SKM-1 (cell line): ENCODE results near the gene SHE.

Experiments used
- DNase-seq: peaks from one replicate; lab custom pipeline; 2025; ENCODE audit not compliant: unreplicated experiment; lab: John Stamatoyannopoulos, UW

The SHE gene

GRCh38 chr1:154453161-154453560 lies 49.1 kb downstream of the SHE start:
- DNase-seq: no peak

DNA sequence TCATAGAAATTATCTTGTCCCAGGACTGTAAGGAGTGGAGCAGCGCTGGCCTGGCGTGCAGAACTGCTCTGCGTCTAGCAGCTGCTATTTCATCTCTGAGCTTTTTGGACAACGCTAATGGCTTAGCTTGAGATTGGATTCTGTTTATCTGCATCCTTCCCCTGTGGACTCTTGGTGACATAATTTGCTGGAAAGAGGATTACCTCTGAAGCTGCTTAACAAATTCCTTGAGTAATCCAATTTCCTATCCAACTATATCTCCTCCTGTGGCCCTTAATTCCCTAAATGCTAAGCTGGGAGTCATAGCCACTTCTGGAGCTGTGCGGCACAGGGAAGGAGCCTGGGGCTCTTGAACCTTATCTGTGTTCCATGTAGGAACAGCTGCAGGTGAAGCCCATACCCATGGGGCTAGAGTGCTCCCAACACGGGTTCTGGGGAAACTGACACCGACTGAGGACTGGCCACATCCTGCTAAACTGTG lies 53.8 kb downstream of the SHE start:
- no peak for DNase-seq

DNA sequence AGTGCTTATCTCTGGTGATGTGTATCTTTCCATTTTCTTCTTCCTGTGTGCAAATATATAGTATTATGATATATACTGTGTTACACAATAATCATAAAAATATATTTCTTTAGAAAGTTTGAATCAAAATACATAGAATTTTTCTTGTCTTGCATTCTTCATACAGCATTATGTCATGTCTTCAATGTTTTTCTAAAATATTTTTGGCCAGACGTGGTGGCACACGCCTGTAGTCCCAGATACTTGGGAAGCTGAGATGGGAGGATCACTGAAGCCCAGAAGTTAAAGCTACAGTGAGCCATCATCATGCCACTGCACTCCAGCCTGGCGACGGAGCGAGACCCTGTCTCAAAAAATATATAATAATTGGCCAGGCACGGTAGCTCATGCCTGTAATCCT lies 55.4 kb downstream of the SHE start:
- DNase-seq: no peak

DNA sequence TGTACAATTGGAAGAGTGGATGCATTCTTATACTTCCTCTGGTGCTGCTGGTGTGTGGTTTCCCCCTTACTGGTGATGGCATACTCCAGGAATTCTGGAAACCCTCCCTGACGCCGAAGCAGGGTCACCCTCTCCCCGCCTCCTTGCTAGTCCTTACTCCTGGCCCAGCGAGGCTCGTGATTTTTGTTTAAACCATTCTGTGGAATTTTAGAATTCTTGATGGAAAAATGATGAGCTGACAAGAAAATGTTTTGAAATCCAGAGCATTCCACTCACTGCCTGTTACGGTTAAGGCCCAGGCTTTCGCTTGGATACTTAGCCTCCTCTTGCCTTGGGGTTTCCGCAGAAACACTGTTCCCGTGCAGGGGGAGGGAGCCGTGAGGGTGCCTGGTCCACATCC lies 55.9 kb downstream of the SHE start:
- no peak for DNase-seq

GRCh38 chr1:154445040-154445472 lies 57.2 kb downstream of the SHE start:
- DNase-seq: no peak

- DNase-seq: no peak
Measured at GRCh38 chr1:154443274-154444013, 58.8 kb downstream of the SHE start.

- DNase-seq: no peak
Measured at GRCh38 chr1:154442006-154442740, 60.0 kb downstream of the SHE start.

- no peak for DNase-seq
Measured at GRCh38 chr1:154441241-154441888, 60.8 kb downstream of the SHE start.

DNA sequence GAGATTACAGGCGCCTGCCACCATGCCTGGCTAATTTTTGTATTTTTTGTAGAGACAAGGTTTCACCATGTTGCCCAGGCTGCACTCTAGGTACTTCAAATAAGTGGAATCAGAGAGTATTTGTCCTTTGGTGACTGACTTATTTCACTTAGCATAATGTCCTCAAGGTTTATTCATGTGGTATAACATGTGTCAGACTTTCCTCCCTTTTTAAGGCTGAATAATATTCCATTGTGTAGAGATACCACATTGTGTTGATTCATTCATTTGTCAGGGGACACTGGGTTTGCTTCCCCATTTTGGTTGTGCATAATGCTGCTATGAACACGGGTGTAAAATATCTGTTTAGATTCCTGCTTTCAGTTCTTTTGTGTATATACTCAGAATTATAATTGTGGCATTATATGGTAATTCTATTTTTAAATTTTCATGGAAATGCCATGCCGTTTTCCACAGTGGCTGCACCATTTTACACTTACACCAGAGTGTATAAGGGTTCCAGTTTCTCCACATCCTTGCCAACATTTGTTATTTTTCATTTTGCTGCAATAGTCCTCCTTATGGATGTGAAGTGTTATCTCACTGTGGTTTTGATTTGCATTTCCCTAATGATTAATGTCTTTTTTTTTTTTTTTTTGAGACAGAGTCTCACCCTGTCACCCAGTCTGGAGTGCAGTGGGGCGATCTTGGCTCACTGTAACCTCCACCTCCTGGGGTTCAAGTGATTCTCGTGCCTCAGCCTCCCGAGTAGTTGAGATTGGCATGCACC lies 62.0 kb downstream of the SHE start:
- DNase-seq: no peak

GRCh38 chr1:154436433-154436832 lies 65.8 kb downstream of the SHE start:
- DNase-seq: no peak

- DNase-seq: no peak
Measured at GRCh38 chr1:154435599-154436200, 66.5 kb downstream of the SHE start.

GRCh38 chr1:154434346-154435085 lies 67.7 kb downstream of the SHE start:
- DNase-seq: no peak

DNA sequence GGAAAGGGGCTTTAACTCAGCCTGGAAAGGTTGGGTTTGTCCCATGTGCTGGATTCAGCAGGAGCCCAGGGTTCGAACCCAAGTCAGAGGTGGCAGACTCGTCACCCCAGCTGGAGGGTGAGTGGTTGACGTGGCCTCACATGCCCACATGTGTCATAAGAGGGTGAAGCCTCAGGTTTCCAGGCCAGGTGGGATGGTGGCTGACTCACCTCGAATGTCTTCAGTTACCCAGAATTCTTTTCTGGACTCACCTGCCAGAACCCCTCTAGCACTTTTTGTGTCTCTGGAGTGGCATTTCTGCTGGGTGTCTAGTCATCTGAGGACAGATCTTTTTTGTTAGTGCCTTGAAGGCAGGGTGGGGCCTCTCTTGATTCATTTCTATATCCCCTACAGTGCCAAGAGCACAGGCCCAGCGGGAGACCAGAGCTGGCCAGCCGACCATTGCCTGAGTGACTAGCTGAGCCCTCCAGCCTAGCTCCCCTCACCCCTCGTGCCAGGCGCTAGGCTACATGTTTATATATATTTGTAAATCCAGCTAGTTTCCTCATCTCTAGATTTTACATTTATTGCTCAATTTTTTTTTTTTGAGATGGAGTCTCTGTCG lies 68.9 kb downstream of the SHE start:
- no peak for DNase-seq

- DNase-seq: no peak
Measured at GRCh38 chr1:154431586-154432373, 70.4 kb downstream of the SHE start.

DNA sequence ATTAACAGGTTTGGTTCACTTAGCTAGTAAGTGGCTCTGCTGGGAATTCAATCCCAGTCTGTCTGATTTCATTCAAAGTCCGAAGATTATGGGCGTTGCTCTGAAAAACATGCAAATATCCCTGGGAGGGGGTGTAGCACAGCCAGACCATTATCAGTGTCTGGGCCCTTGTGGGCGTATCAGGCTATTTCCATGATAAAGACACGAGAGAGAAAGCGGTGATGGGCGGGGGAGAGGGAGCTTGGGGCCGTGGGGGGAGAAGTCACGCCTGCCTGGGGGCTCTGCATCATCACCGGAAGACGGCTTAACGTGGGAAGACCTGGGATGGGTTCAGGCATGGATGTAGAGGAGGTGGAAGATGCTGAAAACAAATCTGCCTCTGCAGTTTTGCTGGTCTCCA lies 71.3 kb downstream of the SHE start:
- DNase-seq: no peak

- DNase-seq: no peak
Measured at GRCh38 chr1:154429841-154430611, 72.2 kb downstream of the SHE start.
